ENCODE measurements around the gene DLGAP4. TPM values are rescaled to one million over a fixed set of nuclear protein-coding genes. Genes with fewer than 3 reads are reported as not detected.

DLGAP4 gene
- total and polyA plus RNA-seq, 2 of the 8 experiments (the other 6 are each of a cell fraction or from before 2014, with no cell fraction given), result 41.2 to 57.2 TPM

DNA sequence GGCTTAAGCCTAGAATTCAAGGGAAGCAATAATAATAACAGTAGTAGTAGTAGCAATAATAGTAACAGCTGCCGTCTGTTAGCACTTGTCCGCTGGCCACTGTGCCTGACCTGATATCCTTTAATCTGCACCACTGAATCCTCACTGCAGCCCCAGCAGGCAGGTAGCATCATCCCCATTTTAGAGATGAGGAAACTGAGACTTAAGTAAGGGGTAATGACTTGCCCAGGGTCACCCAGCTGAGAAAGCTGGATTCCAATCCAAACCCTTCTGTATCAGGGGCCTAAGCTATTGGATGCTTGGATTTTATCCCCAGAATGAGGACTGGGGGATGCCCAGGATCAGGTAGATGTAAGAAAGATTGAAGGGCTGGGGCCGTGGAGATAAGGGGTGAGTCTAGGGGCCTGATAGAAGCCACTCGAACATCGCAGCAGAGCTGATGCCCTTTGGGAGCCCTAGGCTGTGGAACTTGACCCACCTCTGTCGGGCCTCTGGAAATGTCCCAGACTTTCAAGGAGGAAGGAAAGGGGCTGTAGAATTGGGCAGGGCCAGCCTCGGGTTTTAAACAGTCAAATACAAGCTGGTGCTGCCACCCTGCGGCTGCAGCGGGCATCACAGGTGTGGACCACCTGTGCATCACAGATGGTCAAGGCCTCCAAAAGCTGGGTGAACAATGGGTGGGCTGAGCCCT, 133.0 kb downstream of the DLGAP4 start:
- Histone ChIP-seq H3K36me3 (ENCODE audit: control insufficient read depth in 2 of 4, insufficient read depth in 4 of 4, low read length in 3 of 4) (no peaks in the 10 kb centered on the region), H2AK5ac (ENCODE audit: low read depth, low read length) (no peak overlapping the region), H3K27ac (ENCODE audit: low read depth, low read length) (no peak overlapping the region), H2BK5ac (ENCODE audit: low read depth, low read length) (no peak overlapping the region), H3K23me2 (ENCODE audit: low read depth, low read length) (0 out of 2 replicates have a peak, but pooled peaks cover 2% of the 10 kb centered on the region), H4K8ac (ENCODE audit: extremely low read depth, insufficient read depth, low read length) (no peak overlapping the region), H3K4ac (replicated peaks; ENCODE audit: insufficient read length, low read depth, low read length) (no peak overlapping the region), H2BK15ac (ENCODE audit: low read length) (no peak overlapping the region), H3K14ac (ENCODE audit: insufficient read length) (no peak overlapping the region), H3K27me3 (replicated peaks in 1 of 4; ENCODE audit: control insufficient read depth in 3 of 4, extremely low read depth in 1 of 4, insufficient read depth in 3 of 4, low read length in 3 of 4) (peaks cover 0 to 10% (median 5%) of the 10 kb centered on the region in 4 experiments; a peak in 3 of 7 replicates), H4K20me1 (replicated peaks in 1 of 2; ENCODE audit: control insufficient read depth in 1 of 2, insufficient read depth in 2 of 2, low read length in 2 of 2) (peaks cover 0 to 5% of the 10 kb centered on the region in 2 experiments), H3K4me2 (ENCODE audit: insufficient read depth in 1 of 2, low read depth in 2 of 2, low read length in 2 of 2) (no peak overlapping the region), H3K9me3 (ENCODE audit: insufficient read depth in 2 of 2, low read depth in 1 of 2, low read length in 1 of 2) (no peaks in the 10 kb centered on the region), H3K4me1 (replicated peaks in 1 of 4; ENCODE audit: control insufficient read depth in 3 of 4, insufficient read depth in 4 of 4, low read length in 3 of 4) (peaks cover 0 to 6% (median 2%) of the 10 kb centered on the region in 4 experiments; a peak in 3 of 7 replicates), H3K23ac (ENCODE audit: insufficient read length) (no peak overlapping the region), H3K79me2 (ENCODE audit: control insufficient read depth in 1 of 2, insufficient read depth in 2 of 2, low read length in 2 of 2) (no peaks in the 10 kb centered on the region), H2BK20ac (ENCODE audit: low read length) (no peak overlapping the region), H3K9ac (replicated peaks in 1 of 4; ENCODE audit: extremely low read depth in 1 of 4, low read depth in 3 of 4, low read length in 3 of 4) (no peak overlapping the region), H3K18ac (ENCODE audit: extremely low read depth, low read length) (no peak overlapping the region), H3K4me3 (ENCODE audit: extremely low read depth in 1 of 4, insufficient read depth in 2 of 4, low read depth in 3 of 4, low read length in 4 of 4) (no peak overlapping the region), H3K79me1 (ENCODE audit: low read depth, low read length) (no peaks in the 10 kb centered on the region), H3K56ac (replicated peaks; ENCODE audit: insufficient read length, low read depth, low read length) (no peak overlapping the region), H2BK12ac (ENCODE audit: low read depth, low read length) (no peak overlapping the region), H2AFZ (ENCODE audit: low read length) (no peak overlapping the region), H4K91ac (replicated peaks; ENCODE audit: insufficient read length, low read length) (no peak overlapping the region), H4K5ac (ENCODE audit: insufficient read length, low read depth, low read length) (no peak overlapping the region), H2BK120ac (replicated peaks; ENCODE audit: low read depth, low read length) (no peak overlapping the region)
- ChIA-PET POLR2A (ENCODE audit: partially characterized antibody) (interaction anchor here (0.6 to 1.8 kb wide), 3 partner anchors 29 to 353 kb away, joined by 3 to 5 read pairs (median 4); no protein-coding TSS in a partner anchor), CTCF (ENCODE audit: partially characterized antibody) (interaction anchor here (0.6 to 8.7 kb wide), 62 partner anchors 10 to 462 kb away, joined by 3 to 62 read pairs (median 6); partner anchors contain the start of gene AAR2)
- DNase-seq (ENCODE audit: low read depth in 1 of 2, low spot score in 2 of 2) (peak; percentile 60 to 96), FAIRE-seq (peak; percentile 19)
- TF ChIP-seq CHD1 (IDR thresholded peaks at IDR 0.05; ENCODE audit: low read depth, low read length), result no peak
- TF ChIP-seq EZH2 (IDR thresholded peaks at IDR 0.05; ENCODE audit: low read depth, low read length, severe bottlenecking), result no peak
- 0 out of 4 replicates have a peak, but pooled peaks of 1 of the 2 experiments have one; percentile 30 for TF ChIP-seq SIN3A (conservative IDR thresholded peaks at IDR 0.05 in 1 of 2, IDR thresholded peaks at IDR 0.05 in 1 of 2; ENCODE audit: low read depth in 1 of 2, low read length in 2 of 2)
- TF ChIP-seq TCF12 (IDR thresholded peaks at IDR 0.05; ENCODE audit: low read depth, low read length), result 0 out of 2 replicates have a peak, but pooled peaks have one; percentile 36
- TF ChIP-seq RAD21 (IDR thresholded peaks at IDR 0.05 in 1 of 2, conservative IDR thresholded peaks at IDR 0.05 in 1 of 2; ENCODE audit: low read depth in 2 of 2, low read length in 2 of 2), result peak; percentile 97
- TF ChIP-seq, protein P1, sequence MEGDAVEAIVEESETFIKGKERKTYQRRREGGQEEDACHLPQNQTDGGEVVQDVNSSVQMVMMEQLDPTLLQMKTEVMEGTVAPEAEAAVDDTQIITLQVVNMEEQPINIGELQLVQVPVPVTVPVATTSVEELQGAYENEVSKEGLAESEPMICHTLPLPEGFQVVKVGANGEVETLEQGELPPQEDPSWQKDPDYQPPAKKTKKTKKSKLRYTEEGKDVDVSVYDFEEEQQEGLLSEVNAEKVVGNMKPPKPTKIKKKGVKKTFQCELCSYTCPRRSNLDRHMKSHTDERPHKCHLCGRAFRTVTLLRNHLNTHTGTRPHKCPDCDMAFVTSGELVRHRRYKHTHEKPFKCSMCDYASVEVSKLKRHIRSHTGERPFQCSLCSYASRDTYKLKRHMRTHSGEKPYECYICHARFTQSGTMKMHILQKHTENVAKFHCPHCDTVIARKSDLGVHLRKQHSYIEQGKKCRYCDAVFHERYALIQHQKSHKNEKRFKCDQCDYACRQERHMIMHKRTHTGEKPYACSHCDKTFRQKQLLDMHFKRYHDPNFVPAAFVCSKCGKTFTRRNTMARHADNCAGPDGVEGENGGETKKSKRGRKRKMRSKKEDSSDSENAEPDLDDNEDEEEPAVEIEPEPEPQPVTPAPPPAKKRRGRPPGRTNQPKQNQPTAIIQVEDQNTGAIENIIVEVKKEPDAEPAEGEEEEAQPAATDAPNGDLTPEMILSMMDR (IDR thresholded peaks at IDR 0.05; ENCODE audit: control extremely low read depth in 1 of 3, insufficient read depth in 1 of 3, low read depth in 1 of 3, low read length in 3 of 3), result peak; percentile 95 to 98 (median 96)
- 0 out of 2 replicates have a peak, but pooled peaks have one; percentile 61 for TF ChIP-seq KDM1A (IDR thresholded peaks at IDR 0.05; ENCODE audit: borderline replicate concordance, low read length)
- 0 out of 2 replicates have a peak, but pooled peaks have one; percentile 32 for TF ChIP-seq YY1 (IDR thresholded peaks at IDR 0.05; ENCODE audit: low read depth, low read length)
- WGBS, 2 experiments (ENCODE audit: extremely low coverage in 1 of 2, insufficient coverage in 1 of 2, insufficient read length in 1 of 2, insufficient replicate concordance in 2 of 2, low coverage in 1 of 2, low lambda C conversion rate in 2 of 2, missing lambda C conversion rate in 1 of 2), result 46% methylated on average over 9 of the region's 9 CpGs; no CpG with 5 or more reads in 1 of the 2 experiments

Data from H1 (cell line).